Fibroblast of lung (primary cell): ENCODE data around the gene IARS2. TPM values are rescaled to one million over a fixed set of nuclear protein-coding genes. Genes with fewer than 3 reads are reported as not detected.

Experiments
- DNase-seq, 2 donors: peaks; one replicate each; pipeline versions ENCODE4 v3.0.0 to v3.0.0-alpha.2; 2010; ENCODE audit warnings: low read depth in 2 of 2
- H2AFZ ChIP-seq: 2 replicates; pipeline ENCODE4 v1.5.1; 2012; ENCODE audit warnings: low read length, control low read depth, inconsistent platforms
- H3K27ac ChIP-seq: 2 replicates; pipeline ENCODE4 v1.5.1; 2011; ENCODE audit warnings: low read length, control low read depth; ENCODE audit not compliant: insufficient read depth
- H3K27me3 ChIP-seq: 2 replicates; pipeline ENCODE4 v1.5.1; 2011; ENCODE audit warnings: mild to moderate bottlenecking, low read length; ENCODE audit not compliant: control insufficient read depth, insufficient read depth
- H3K36me3 ChIP-seq: 2 replicates; pipeline ENCODE4 v1.5.1; 2011; ENCODE audit warnings: low read length; ENCODE audit not compliant: control insufficient read depth, insufficient read depth
- H3K4me1 ChIP-seq: 2 replicates; pipeline ENCODE4 v1.5.1; 2011; ENCODE audit warnings: low read length; ENCODE audit not compliant: control insufficient read depth, insufficient read depth; ENCODE audit errors: extremely low read depth
- H3K4me2 ChIP-seq: 2 replicates; pipeline ENCODE4 v1.5.1; 2011; ENCODE audit warnings: low read length, control low read depth; ENCODE audit not compliant: insufficient read depth; ENCODE audit errors: extremely low read depth
- H3K4me3 ChIP-seq, 4 experiments: fragments of 200-600 bp in 1 of 4; sonication (generic) in 1 of 4; replicated peaks in 1 of 4; 2 replicates each; pipeline ENCODE4 v1.5.1; 2011 to 2016; ENCODE audit warnings: low read length in 4 of 4, low read depth in 3 of 4, mild to moderate bottlenecking in 3 of 4, control low read depth in 2 of 4, inconsistent platforms in 1 of 4, mixed read lengths in 1 of 4; ENCODE audit not compliant: insufficient read depth in 1 of 4; ENCODE audit errors: control extremely low read depth in 1 of 4
- H3K79me2 ChIP-seq: 2 replicates; pipeline ENCODE4 v1.5.1; 2012; ENCODE audit warnings: mild to moderate bottlenecking, low read length, inconsistent platforms; ENCODE audit not compliant: control insufficient read depth, insufficient read depth
- H3K9ac ChIP-seq: 2 replicates; pipeline ENCODE4 v1.5.1; 2011; ENCODE audit warnings: mild to moderate bottlenecking, low read length, control low read depth; ENCODE audit not compliant: insufficient read depth
- H3K9me3 ChIP-seq: 2 replicates; pipeline ENCODE4 v1.5.1; 2012; ENCODE audit warnings: low read depth, low read length; ENCODE audit not compliant: control insufficient read depth, insufficient read depth
- H4K20me1 ChIP-seq: 2 replicates; pipeline ENCODE4 v1.5.1; 2011; ENCODE audit warnings: low read length; ENCODE audit not compliant: control insufficient read depth, insufficient read depth; ENCODE audit errors: extremely low read depth
- EZH2 ChIP-seq: IDR thresholded peaks from 2 replicates; pipeline ENCODE4 v1.5.1; 2012; ENCODE audit warnings: low read length, control low read depth, mild to moderate bottlenecking; ENCODE audit errors: missing control alignments
- polyA plus RNA-seq, 2 donors: library from polyadenylated mRNA; depleted of rRNA in 1 of 2; stranded (reverse) in 1 of 2; unstranded in 1 of 2; fragments of >200 nt; gene quantifications; 2 replicates each; pipeline ENCODE4 v1.2.1, GENCODE V29; 2011 to 2012; ENCODE audit warnings: missing spikeins in 1 of 2
- total RNA-seq: library from RNA; depleted of rRNA; stranded (reverse); fragments of >200 nt; gene quantifications from 2 replicates; pipeline ENCODE4 v1.2.1, GENCODE V29; 2014
- TF ChIP-seq, protein P1 (sequence below), 2 donors: IDR thresholded peaks in 1 of 2; conservative IDR thresholded peaks in 1 of 2; 1 replicate in 1 of 2; 2 replicates in 1 of 2; pipeline ENCODE4 v1.5.1; 2011 to 2012; ENCODE audit warnings: low read length in 2 of 2, control low read depth in 1 of 2, inconsistent platforms in 1 of 2, low read depth in 1 of 2, mild to moderate bottlenecking in 1 of 2

The IARS2 gene
- total and polyA plus RNA-seq, 2 donors (not counting 1 experiment from before 2014, with no cell fraction given) = 34.1 to 99.1 TPM

DNA sequence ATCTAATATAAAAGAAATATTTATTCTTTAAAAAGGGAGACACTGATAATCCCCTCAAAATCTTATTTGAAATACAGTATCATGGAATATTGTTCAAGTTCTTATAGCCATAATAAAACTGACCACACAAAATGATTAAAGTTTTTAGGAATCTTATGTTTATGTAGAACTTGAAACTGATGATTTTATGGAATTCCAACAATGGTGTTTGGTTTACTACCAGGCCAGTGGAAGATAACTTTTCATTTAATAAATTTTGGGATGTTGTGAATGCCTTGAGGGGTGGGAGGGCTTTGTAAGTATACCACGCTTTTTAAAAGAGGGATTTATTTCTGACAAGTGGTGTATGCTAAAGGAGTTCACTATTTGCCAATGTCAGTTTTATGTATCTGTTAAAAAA is 90.6 kb downstream of the IARS2 start:
- no peak overlapping the region for H3K4me2 ChIP-seq
- H3K4me1 ChIP-seq = no peaks in the 10 kb centered on the region
- no peaks in the 10 kb centered on the region for H3K27me3 ChIP-seq
- H3K36me3 ChIP-seq = no peaks in the 10 kb centered on the region
- H3K9me3 ChIP-seq = no peaks in the 10 kb centered on the region
- H3K79me2 ChIP-seq = no peaks in the 10 kb centered on the region
- H3K27ac ChIP-seq = no peak overlapping the region
- no peak overlapping the region for H3K4me3 ChIP-seq
- TF ChIP-seq EZH2 = no peak
- TF ChIP-seq, protein P1, sequence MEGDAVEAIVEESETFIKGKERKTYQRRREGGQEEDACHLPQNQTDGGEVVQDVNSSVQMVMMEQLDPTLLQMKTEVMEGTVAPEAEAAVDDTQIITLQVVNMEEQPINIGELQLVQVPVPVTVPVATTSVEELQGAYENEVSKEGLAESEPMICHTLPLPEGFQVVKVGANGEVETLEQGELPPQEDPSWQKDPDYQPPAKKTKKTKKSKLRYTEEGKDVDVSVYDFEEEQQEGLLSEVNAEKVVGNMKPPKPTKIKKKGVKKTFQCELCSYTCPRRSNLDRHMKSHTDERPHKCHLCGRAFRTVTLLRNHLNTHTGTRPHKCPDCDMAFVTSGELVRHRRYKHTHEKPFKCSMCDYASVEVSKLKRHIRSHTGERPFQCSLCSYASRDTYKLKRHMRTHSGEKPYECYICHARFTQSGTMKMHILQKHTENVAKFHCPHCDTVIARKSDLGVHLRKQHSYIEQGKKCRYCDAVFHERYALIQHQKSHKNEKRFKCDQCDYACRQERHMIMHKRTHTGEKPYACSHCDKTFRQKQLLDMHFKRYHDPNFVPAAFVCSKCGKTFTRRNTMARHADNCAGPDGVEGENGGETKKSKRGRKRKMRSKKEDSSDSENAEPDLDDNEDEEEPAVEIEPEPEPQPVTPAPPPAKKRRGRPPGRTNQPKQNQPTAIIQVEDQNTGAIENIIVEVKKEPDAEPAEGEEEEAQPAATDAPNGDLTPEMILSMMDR (conservative IDR thresholded peaks at IDR 0.05 in 1 of 2, IDR thresholded peaks at IDR 0.05 in 1 of 2; ENCODE audit: low read depth in 1 of 2, low read length in 2 of 2) = no peak
- H3K9ac ChIP-seq = no peak overlapping the region
- peak in 1 of 2 donors; percentile 27 for DNase-seq
- H2AFZ ChIP-seq = no peak overlapping the region
- no peaks in the 10 kb centered on the region for H4K20me1 ChIP-seq

DNA sequence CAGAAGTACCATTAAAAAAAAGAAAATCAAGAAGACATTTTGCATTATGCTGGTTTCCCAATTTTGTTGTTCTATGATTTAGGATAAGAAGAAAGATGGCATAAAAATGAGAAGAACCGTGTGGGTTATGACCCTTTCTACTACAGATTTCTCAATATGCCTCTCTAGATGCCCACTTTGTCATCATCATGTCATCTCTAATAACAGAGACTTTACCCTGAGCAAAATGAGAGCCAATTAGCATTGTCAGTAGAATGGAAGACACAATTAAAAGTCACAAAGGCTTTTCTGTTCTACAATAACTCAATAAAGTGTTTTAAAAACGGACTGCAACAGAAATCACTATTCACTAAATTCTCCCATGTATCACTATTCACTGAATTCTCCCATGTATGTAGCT is 92.8 kb downstream of the IARS2 start:
- Histone ChIP-seq H3K9ac (no peak overlapping the region), H3K4me2 (no peak overlapping the region), H3K36me3 (peaks cover 3% of the 10 kb centered on the region), H3K9me3 (no peaks in the 10 kb centered on the region), H3K27ac (no peak overlapping the region), H3K4me1 (no peaks in the 10 kb centered on the region), H2AFZ (no peak overlapping the region), H4K20me1 (no peaks in the 10 kb centered on the region), H3K27me3 (no peaks in the 10 kb centered on the region), H3K79me2 (no peaks in the 10 kb centered on the region), H3K4me3 (no peak overlapping the region)
- TF ChIP-seq, protein P1 (conservative IDR thresholded peaks at IDR 0.05 in 1 of 2, IDR thresholded peaks at IDR 0.05 in 1 of 2; ENCODE audit: low read depth in 1 of 2, low read length in 2 of 2) = no peak
- TF ChIP-seq EZH2 = no peak
- no peak for DNase-seq

DNA sequence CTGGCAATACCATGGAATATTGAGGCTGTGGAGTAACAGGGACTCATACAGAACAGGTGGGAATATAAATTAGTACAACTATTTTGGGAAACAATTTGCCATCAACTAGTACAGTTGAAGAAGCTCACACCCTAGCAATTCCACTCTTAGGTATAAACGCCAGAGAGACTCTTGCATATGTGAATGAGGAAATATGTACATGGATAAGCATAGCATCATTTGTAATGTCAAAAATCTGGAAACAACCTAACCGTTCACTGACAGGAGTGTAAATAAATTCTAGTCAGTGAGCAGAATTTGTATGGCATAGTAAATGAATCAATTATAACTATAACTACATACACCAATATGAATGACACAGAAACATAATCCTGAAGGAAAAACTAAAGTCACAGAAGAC is 94.6 kb downstream of the IARS2 start:
- H3K27ac ChIP-seq = no peak overlapping the region
- no peaks in the 10 kb centered on the region for H3K27me3 ChIP-seq
- TF ChIP-seq EZH2 = no peak
- TF ChIP-seq, protein P1 (conservative IDR thresholded peaks at IDR 0.05 in 1 of 2, IDR thresholded peaks at IDR 0.05 in 1 of 2; ENCODE audit: low read depth in 1 of 2, low read length in 2 of 2) = no peak
- H3K9me3 ChIP-seq = no peaks in the 10 kb centered on the region
- H3K4me3 ChIP-seq = no peak overlapping the region
- H2AFZ ChIP-seq = no peak overlapping the region
- no peak for DNase-seq
- H3K79me2 ChIP-seq = no peaks in the 10 kb centered on the region
- H4K20me1 ChIP-seq = no peaks in the 10 kb centered on the region
- H3K36me3 ChIP-seq = peaks cover 11% of the 10 kb centered on the region
- H3K4me2 ChIP-seq = no peak overlapping the region
- H3K9ac ChIP-seq = no peak overlapping the region
- no peaks in the 10 kb centered on the region for H3K4me1 ChIP-seq
